GM13976 (cell line): Measurements from ENCODE around the gene CDC42BPA.
"Not testable (repeated sequence)": the region's sequence is repeated elsewhere in the genome, so short reads cannot be mapped to it uniquely, and the experiment has no call there.

ENCODE experiments used
- DNase-seq: peaks from one replicate; pipeline ENCODE4 v3.0.0; 2012; ENCODE audit warnings: low spot score
- CTCF ChIP-seq: IDR thresholded peaks from 2 replicates; pipeline ENCODE4 v1.5.1; 2012; ENCODE audit warnings: borderline replicate concordance, mild to moderate bottlenecking; ENCODE audit not compliant: insufficient read depth; ENCODE audit errors: extremely low read depth, missing control alignments, control extremely low read depth
- in situ Hi-C: fragments of 300-500 bp; cut with MboI; formaldehyde crosslinking; loops from one replicate; pipeline ENCODE4 v1.12.0; 2022; ENCODE audit warnings: low sequenced_read_pairs, mixed read lengths, inconsistent platforms; ENCODE audit not compliant: unreplicated experiment

Gene CDC42BPA

DNA sequence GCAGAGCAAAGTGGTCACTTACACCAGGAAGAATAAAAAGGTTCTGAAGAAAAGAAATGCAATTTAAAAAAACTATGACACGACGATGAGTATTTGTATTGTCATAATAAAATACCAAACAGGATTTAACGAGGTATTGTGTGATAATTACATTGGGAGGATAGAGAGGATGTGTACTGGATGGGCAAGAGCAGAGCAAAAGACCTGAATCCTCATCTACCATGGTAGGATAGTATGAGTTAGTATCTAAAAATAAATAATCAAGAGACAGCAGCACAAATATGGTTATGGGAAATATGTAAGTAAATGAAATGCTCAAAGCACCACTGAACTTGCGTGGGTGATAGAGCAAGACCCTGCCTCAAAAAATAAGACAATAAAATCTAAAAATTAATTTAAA lies 162.6 kb downstream of the CDC42BPA start:
- TF ChIP-seq CTCF, result no peak

GRCh38 chr1:227155004-227155403 lies 163.3 kb downstream of the CDC42BPA start:
- no peak for TF ChIP-seq CTCF
- in situ Hi-C loops, result no loop called here
- DNase-seq, result no peak

More for the DNA sequence above, 162.6 kb downstream of the CDC42BPA start:
- DNase-seq, result no peak
- in situ Hi-C loops, result no loop called here

DNA sequence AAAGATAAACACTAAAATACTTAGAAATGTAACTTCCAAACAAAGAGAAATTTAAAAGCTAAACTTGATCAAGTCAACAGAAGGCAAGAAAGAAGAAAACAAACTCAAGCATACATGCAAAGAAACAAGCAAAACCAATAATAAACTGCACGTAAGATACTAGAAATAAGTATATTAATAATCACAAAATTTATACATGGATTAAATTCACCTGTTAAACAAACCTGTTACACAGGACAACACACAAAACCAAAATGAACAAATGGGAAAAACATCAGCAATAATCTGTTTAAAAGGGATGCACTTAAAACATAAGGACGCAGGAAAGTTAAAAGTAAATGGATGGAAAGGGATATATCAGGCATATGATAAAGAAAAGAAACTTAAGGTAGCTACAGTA lies 165.8 kb downstream of the CDC42BPA start:
- TF ChIP-seq CTCF, result no peak
- no peak for DNase-seq
- in situ Hi-C loops, result no loop called here

DNA sequence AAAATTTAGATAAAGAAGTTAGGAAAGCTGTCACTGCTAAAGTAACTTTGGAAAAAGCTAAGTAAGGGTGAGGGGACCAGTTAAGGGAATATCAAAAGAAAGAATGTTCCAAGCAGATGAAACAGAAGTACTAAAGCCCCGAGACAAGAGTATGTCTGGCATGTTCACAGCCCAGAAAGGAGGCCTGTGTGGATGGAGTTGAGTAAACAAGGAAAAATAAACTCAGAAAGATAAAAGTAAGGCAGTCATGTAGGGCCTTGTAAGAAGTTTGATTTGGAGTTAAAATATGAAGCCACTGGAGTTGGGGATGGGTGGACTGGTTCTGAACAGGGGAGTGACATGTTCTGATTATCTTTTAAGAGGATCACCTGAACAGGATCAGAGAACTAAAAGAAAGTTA lies 177.9 kb downstream of the CDC42BPA start:
- no peak for TF ChIP-seq CTCF
- DNase-seq, result no peak
- in situ Hi-C loops, result no loop called here

DNA sequence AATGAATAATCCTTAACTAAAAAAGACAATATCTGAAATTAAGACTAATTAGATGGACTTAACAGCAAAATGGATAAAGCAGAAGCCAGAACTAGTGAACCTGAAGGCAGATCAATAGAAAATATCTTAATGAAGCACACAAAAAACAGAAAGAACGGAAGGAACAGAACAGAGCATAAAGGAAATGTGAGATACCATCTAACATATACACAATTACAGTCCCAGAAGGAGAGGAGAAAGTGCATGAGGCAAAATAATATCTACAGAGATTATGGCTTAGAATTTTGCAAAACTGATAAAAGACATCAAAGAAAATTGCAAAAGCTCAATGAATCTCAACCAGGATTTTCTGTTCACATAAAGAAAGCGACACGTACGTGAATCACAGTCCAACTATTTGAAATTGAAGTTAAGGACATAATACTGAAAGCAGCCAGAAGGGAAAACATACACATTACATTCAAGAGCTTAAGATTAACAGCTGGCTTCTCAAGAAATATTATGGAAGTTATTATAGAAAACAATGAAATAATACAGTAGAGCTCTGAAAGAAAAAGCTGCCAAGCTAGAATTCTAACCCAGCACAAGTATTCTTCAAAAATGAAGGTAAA lies 182.0 kb downstream of the CDC42BPA start:
- no peak for TF ChIP-seq CTCF
- in situ Hi-C loops, result no loop called here
- DNase-seq, result no peak

- in situ Hi-C loops, result no loop called here
- DNase-seq, result no peak
These were observed 183.5 kb downstream of the CDC42BPA start for GRCh38 chr1:227134686-227135314.

DNA sequence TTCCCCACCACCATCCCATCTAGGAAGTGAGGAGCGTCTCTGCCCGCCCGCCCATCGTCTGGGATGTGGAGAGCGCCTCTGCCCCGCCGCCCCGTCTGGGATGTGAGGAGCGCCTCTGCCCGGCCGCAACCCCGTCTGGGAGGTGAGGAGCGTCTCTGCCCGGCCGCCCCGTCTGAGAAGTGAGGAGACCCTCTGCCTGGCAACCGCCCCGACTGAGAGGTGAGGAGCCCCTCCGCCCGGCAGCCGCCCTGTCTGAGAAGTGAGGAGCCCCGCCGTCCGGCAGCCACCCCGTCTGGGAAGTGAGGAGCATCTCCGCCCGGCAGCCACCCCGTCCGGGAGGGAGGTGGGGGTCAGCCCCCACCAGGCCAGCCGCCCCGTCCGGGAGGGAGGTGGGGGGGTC lies 185.6 kb downstream of the CDC42BPA start:
- in situ Hi-C loops, result not testable (repeated sequence)

More at GRCh38 chr1:227134686-227135314, 183.5 kb downstream of the CDC42BPA start:
- TF ChIP-seq CTCF, result no peak

More for the DNA sequence above, 185.6 kb downstream of the CDC42BPA start:
- DNase-seq, result not testable (repeated sequence)
